Activated naive CD8-positive, alpha-beta T cell treated with anti-CD3 and anti-CD28 coated beads, Interleukin-2, amount 50 U/mL, for 16 hours (primary cell): Measurements from ENCODE around the gene JPH2.

Source experiments
- DNase-seq: peaks from one replicate; pipeline ENCODE4 v3.0.0-alpha.2; 2020; ENCODE audit warnings: low read depth, low spot score

The JPH2 gene

DNA sequence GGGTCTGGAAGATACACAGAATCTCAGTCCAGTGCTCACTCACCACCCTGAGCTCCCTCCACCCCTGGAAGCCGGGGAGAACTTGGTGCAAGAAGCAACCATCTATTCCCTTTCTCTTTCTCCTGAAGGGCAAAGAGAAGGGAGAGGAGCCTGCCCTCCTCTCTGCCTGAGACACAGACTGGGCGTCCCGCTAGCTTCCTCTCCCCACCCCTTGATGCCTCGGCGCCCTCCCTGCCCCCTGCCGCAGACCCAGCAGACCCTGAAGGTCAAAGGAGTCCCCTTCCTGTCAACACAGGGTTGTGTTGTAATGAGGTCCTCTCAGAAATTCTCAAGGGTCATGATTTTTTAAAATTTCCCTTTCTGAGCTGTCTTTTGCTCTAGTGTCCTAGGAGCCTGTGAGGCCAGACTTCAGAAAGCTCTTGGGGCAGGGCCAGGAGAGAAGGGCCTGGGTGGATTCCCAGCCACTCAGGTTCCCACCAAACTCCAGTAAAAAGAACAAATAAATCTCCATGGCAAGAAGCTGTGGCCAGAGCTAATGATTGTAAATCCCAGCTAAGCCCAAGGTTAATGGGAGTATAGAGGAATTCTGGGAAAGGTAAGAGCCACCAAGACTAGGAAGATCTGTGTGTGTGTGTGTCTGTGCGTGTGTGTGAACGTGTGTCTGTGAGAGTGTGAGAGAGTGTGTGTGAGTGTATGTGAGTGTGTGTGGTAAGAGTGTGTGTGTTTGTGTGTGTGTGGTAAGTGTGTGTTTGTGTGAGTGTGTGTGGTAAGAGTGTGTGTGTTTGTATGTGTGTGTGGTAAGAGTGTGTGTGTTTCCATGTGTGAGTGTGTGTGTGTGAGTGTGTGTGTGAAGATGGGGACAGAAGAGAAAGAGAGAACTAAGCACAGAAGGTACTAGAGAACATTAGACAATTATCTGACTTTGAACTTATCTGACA, 1.1 kb upstream of the JPH2 start:
- DNase-seq = no peak

DNA sequence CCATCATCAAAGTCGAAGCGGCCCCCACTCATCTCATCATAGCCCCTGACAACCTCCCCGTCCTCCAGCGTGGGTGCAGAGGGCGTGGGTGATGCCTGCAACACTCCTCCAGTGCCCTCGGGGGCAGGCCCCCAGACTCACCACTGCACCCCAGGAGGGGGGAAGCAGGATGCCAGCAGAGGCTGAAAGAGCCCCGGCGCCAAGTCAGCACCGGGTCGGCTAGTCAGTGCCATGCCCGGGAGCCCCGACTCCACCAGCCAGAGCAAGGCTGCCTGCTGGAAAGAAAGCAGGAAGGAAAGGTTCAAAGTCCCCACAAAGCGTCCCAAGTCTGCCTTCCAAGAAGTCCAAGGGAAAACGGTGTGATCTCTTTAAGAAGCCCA, 324 bp downstream of the JPH2 start:
- no peak for DNase-seq

DNA sequence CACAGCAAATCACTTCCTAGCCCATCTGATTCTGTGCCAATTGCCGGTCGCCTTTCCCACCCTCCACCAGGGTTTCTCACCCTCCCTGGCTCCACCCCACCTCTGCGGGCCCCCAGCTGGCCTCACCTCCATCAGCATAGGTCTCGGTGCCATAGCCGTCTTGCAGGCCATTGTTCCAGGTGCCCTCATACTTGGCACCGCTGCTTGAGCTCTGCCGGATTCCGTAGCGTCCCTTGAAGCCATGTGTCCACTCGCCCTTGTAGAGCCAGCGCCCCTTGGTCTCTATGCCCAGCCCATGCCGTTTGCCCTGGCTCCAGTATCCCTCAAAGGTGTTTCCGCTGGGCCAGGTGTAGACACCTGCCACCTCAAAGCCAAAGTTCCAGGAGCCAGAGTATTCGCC, 787 bp downstream of the JPH2 start:
- no peak for DNase-seq

DNA sequence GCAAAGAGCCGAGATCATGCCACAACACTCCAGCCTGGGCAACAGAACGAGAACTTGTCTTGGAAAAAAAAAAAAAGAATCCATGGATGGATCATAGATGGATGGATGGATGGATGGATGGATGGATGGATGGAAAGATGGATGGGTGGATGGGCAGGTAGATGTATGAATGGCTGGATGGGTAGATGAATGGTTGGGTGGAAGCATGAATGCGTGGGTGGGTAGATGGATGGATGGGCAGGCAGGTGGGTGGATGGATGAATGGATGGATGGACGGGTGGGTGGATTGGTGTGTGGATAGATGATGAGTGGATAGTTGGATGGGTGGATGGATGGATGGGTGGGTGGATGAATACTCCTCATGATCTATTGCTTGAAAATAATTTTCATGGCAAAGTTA, 1.4 kb downstream of the JPH2 start:
- no peak for DNase-seq

DNA sequence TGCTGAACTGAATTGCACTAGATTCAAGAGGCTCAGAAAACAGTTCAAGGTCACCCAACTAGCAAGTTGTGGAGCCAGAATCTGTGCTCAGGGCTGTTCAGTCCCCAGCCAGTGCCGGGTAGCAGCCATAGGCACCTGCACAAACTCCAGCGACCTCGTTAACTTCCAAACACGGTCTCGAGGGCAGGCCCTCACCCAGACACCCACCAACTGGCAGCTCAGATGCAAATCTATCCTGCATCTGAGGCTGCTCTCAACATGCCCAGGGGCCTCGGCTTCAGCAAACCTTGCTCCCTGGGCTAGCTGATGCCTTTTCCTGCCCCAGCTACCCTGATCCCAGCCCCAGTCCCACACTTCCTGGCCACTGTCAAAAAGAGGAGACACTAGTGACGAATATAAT, 3.7 kb downstream of the JPH2 start:
- DNase-seq = no peak

DNA sequence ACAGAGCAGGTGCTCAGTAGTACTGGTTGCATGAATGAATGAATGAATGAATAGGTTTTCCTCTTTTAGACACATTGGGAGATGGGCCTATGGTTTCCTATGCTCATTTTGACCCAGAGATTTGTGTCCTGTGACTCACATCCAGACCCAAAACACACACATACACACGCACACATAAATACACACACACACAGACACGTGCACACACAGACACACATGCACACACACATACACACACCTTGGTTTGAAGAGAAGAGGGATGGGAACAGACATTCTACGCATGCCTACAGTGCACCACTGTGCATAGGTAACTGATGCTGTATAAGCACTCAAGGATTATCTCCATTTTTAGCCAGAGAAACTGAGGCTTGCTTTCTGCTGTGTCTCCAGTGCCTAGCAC, 4.1 kb downstream of the JPH2 start:
- DNase-seq = no peak

DNA sequence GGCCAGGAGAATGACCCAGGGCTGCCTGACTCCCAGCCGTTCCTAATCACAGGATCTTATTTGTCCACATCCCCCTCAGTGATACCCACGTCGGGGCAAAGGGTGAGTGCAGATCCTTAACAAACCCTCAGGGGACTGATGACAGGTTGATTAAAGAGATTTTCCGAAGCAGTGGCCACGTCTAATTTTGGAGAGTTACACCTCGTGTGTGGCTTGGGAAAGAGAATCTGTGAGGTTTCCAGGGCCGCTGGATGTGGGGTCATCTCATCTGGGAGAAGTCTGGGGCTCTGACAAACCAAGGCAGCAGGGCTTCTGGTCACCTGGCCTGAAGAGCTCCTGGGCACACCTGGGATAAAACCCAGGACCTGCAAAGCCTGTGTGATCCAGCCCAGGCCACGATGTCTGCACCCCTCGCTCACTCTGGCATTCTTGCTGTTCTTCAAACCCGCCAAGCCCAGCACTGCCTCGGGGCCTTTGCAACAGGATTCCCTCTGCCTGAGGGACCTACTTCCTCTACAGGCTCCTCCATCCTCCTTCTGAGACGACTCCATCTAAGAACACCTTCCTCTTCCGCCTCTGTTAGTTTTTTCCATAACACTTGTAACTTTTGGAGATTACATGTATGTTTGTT, 4.7 kb downstream of the JPH2 start:
- DNase-seq = no peak

DNA sequence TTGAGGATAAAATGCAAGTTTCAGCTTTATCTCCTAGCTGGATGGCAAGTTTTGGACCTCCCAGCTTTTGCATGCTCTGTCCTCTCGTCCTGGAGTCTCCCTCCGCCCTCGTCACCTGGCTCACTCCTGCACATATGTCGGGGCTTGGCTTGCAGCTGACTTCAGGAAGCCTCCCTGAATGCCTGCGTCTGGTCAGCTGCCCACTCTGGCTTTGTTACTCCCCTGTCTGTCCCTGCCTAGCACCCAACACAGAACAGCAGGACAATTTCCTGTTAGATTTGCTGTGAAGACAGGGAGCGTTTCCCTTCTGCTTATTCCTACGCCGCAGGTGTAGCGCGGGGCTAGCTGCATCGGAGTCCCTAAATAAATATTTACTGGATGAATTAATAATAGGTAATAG, 5.4 kb downstream of the JPH2 start:
- no peak for DNase-seq

DNA sequence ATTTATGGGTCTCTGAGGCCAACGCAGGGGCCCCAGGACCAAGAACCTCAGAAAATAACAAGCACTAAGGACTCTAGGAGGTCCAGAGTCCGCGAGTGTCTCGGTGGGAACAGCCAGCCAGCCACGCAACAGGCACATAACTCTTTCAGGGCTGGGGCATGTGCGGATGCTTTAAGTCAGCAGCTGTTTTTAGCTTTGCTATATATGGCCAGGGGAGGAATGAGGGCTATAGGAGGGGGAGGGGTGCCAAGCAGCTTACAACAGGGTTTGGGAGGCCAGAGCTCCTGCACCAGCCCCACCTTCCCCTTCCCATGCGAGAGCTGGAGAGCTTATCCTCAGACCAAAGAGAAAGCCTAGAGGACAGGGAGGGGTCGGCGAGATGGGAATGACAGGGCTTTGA, 6.2 kb downstream of the JPH2 start:
- DNase-seq = no peak

DNA sequence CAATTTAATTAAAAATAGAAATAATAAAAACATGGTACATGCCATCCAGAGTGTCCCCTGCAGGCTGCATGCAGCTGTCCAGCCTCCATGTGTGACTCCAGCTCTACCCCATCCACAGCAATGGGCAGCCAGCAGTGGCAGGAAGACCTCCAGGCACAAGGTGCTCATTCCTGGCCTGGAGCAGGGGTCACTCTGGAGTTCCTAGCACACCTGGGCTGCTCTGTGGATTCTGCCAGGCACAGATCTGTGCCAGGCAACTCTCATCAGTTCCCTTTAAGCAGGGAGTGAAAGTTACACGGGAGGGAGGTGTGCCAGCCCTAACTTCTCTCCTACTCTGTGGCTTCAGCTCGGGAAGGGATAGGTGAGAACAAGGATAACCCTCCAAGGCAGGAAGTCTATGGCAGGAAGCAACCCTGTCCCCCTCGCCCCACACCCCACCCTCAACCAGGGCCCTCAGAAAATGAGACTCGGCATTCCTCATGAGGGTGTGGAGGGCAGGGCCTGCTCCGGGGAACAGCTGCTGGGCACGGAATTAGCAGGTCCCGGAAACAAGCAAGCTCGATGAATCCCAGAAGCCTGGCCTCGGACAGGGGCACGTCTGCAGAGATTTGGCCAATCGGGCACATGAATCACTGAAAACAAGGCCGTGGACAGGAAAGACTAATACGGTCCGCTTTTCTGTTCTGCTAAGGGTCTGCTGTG, 10.0 kb downstream of the JPH2 start:
- DNase-seq = no peak

DNA sequence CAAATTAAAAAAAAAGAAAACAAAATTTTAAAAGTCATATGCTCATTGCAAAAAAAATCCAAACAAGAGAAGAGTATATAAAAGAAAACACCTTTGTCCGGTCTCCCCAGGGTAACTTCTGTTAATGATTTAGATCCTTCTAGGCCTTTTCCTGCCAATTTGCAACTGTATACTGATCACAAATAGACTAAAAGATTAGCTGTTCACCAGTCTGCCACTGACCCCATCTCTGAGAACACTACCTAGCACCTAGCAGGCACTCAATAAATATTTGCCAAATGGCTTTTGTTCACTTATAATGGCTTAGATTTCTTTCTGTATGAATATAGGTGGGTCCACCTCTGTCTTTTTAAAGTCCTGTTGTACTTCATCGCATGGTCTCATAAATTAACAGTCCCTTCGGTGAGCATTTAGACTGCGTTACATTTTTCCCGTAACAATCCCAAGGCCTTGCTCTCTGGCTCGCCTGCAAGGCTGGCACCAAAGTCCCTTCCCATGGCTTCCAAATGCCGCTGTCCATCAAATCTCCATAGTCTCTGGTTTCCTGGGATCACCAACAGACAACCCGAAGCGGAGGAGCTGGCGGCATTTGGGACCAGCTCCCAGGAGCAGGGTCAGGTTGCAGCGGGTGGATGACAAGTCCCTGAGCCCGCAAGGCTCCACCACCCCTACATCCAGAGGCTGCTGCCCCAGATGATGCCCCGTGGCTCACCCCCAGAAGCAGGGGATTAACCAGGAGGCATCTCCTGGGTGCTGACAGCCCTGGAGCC, 11.8 kb downstream of the JPH2 start:
- no peak for DNase-seq

DNA sequence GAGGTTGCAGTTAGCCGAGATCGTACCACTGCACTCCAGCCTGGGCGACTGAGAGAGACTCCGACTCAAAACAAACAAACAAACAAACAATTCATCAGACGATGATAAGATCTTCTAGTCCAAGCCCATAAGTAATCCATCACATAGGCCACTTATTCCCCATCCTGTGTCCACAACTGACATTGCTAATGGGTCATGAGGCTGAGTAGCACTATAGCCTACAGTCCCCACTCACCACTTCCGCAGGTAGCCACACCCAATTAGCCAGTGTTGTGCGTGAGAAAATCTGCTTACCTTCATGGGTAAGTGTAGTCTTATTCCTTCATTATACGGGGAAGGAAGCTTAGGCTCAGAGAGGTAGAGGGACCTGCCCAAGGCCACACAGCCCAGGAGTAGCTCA, 13.1 kb downstream of the JPH2 start:
- DNase-seq = no peak

DNA sequence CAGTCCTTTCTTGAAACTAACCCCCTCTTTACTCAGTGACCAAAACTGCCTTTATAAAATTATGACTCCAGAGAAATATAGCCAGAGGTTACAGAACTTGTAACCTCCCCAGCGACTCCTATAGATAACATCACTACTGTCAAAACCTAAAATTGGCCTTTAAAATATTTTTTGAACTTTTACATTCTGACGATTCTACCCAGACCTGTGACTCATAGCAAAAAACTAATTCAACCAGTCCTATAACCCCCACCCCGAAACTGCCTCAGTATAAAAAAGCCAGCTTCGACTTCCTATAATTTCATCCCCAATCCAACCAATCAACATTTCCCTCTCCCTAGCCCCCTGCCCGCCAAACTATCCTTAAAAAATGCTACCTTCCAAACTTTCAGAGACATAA, 13.9 kb downstream of the JPH2 start:
- DNase-seq = no peak

DNA sequence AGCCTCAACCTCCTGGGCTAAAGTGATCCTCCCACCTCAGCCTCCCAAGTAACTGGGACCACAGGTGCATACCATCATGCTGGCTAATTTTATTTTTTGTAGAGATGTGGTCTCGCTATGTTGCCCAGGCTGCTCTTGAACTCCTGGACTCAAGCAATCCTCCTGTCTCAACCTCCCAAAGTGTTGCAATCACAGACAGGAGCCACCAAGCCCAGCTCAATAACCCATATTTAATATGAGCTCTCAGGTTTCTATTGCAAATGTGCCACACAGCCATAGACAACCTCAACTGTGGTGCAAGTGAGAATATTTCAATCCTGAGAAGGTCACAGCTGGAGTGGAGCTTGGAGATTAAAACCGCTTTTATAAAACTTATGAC, 14.4 kb downstream of the JPH2 start:
- DNase-seq = no peak

DNA sequence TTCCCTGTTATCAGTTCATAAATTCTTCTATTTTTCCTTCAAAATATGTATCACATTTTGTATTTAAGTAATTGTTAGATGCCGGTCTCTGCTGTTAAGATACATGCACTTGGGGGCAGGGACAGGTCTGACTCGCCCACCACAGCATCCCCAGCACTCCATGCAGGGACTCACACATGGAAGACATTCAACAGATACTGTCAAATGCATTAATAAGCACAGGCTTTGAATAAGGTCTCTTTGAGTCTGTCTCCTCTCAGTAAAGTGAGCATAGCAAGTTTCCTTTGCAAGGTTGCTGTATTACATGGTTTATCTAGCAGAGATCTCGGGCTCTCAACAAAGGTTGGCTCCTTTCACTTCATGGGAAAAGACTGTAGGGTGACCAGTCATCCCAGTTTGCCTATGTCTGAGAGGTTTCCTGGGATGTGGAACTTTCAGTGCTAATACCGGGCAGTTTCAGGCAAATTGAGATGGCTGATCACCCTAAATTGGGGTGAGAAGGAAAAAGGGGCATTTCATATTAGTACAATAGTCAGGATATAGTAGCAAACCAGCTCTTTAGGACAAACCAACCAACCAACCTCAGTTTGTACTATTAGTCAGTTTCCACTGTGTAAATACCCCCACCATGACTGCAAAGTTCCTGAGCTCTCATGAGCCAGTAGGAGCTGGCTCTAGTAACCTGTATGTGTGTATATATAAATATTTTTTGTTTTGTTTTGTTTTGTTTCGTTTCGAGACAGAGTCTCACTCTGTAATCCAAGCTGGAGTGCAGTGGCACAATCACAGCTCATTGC, 15.0 kb downstream of the JPH2 start:
- DNase-seq = no peak

DNA sequence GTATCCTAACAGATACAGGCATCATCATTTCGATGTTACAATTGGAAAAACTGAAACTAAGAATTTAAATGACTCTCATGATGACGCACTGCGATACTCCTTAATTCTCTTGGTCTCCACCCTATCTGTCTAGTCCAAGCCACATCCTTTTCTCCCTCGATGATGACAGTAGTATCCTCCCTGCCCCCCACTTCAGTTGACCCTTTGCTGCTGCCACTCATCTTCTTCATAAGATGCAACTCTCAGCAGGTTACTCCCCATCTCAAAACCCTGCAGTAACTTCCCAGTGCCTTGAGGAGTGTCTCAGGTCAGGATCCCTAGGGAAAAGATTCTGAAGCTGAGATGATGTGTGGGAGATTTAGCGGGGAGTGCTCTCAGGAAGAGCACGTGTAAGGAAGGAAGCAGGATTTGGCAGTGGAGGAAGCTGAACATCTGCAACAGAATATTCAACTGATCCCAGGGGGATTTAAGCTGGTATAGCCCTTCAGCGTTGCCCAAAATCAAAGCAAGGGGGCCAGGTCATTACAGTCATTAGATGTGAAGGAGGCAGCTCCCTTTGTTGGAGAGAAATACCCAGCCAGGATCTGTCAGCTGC, 16.1 kb downstream of the JPH2 start:
- no peak for DNase-seq

DNA sequence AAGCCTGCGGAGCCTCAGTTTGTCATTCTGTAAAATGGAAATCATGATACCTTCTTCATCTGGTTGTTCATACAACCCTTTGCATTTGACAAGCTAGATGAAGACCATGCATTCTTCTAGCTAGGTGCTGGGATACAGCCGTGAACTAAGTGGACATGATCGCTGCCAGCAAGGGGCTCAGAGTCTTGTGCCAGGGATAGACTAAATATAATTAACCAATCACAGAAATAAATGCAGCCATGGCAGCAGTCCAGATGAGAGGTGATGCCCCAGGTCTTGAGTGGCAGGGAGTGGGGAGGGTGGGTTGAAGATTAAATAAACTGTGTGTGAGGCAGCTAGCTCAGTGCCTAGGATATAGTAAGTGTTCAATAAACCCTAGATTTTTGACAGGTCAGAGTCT, 19.3 kb downstream of the JPH2 start:
- DNase-seq = no peak

DNA sequence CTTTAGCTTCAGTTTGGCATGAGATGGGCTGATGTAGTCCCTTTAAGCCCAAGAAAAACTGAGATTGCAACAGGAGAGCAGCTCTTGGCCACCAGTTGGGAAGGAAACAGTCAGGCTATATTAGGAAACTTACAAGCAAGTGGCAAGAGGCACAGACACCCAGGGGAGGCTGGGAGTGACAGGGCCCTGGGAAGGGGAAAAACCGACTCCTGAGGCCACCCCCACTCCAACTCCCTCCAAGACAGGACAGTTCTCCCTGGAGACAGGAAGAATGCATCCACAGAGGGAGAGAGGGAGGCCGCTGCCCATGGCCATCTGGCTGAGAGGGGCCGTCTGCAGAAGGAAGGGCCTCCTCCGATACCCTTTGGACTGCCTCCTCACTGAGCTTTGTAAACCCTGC, 20.5 kb downstream of the JPH2 start:
- no peak for DNase-seq

DNA sequence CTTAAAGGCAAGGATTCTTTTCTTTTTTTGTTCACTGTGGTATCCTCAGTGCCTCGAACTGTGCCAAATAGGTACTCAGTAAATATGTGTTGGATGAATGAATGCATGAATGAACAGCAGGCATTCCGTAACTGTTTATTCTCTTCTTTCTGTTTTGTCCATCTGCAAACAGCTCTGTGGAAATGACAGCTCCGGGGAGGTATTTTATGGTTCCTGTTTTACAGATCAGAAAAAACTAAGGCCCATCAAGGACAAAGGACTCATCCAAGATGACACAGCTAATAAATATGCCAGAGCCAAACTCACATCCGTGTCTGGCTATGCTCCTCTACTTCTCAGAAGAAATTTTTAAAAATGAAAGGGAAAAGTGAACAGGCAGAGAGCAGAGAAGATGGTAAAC, 21.0 kb downstream of the JPH2 start:
- DNase-seq = no peak

DNA sequence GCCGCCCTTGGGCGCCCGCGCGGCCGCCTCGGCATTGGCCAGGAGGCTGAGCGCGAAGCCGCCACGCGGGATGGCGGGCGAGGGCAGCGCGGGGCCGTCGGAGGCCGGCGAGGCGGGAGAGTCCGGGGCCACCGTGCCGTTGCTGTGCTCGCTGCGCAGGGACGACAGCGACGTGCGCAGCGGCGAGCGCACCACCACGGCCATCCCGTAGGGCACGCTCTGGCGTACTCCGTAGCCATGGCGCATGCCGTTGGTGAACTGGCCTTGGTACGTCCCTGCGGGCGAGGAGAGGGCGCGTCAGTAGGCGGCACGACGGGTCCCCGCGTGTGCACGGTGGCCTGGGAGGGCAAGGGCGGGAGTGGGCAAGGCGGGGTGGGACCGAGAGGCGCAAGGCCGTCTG, 26.9 kb downstream of the JPH2 start:
- DNase-seq = no peak

DNA sequence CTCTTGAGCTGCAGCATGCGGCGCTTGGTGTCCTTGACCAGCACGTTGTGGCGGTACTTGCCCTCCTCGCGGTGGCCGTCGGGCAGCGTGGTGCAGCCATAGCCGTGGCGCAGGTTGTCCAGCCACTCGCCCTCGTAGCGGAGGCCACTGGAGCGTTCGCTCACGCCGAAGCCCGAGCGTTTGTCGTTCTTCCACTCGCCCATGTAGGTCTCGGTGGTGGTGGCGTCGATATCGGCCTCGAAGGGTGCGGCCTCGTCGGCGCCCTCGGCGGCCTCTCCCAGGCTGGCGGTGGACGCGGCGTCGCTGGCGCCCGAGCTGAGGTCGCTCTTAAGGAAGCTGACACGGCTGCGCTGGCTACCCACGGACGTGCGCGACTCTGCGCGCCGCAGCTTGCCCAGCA, 27.3 kb downstream of the JPH2 start:
- DNase-seq = no peak
